A549 (cell line): ENCODE data around the gene CDH7. TPM values are rescaled to one million over a fixed set of nuclear protein-coding genes. Genes with fewer than 3 reads are reported as not detected.

Experiments used
- ATAC-seq, 2 experiments: fragments of 200-7000 bp in 1 of 2; fragments of >200 bp in 1 of 2; cut with Nextera tagmentation in 1 of 2; cut with Tn5 transposase in 1 of 2; 3 replicates each; pipeline versions ENCODE4 v1.8.0 to v1.9.1; 2018 to 2020; ENCODE audit warnings: mild to moderate bottlenecking in 1 of 2, moderate library complexity in 1 of 2
- CTCF ChIA-PET: fragments of 300-600 bp; sonication (Branson Sonifier 250); formaldehyde crosslinking; extraction: SDS; loops from one replicate; lab custom pipeline; 2021; ENCODE audit warnings: antibody characterized with exemption, inconsistent platforms; lab: Yijun Ruan, JAX
- POLR2A ChIA-PET: fragments of 350-600 bp; formaldehyde crosslinking; extraction: SDS; loops from one replicate; lab custom pipeline; 2021; ENCODE audit warnings: antibody characterized with exemption, inconsistent platforms; lab: Yijun Ruan, JAX
- DNase-seq, 2 experiments: peaks; one replicate each; pipeline versions ENCODE4 v3.0.0 to v3.0.0-alpha.2; 2011 to 2016; ENCODE audit warnings: low read depth in 1 of 2, low spot score in 1 of 2
- FAIRE-seq: peaks from 2 replicates; lab custom pipeline; 2011; peaks lifted over from hg19 to GRCh38; lab: Jason Lieb, UNC
- H3K27ac ChIP-seq, 2 experiments: fragments of >200 bp; sonication (Bioruptor Twin); formaldehyde crosslinking; 3 replicates each; pipeline ENCODE4 v1.5.1; 2016 to 2017
- H3K4me1 ChIP-seq: fragments of >200 bp; sonication (Bioruptor Twin); formaldehyde crosslinking; 3 replicates; pipeline ENCODE4 v1.6.1; 2016
- H3K4me2 ChIP-seq: fragments of >200 bp; sonication (Bioruptor Twin); formaldehyde crosslinking; 3 replicates; pipeline ENCODE4 v1.6.1; 2016
- H3K4me3 ChIP-seq: fragments of >200 bp; sonication (Bioruptor Twin); formaldehyde crosslinking; 3 replicates; pipeline ENCODE4 v1.5.1; 2016
- H3K9me3 ChIP-seq: fragments of >200 bp; sonication (Bioruptor Twin); formaldehyde crosslinking; 3 replicates; pipeline ENCODE4 v1.6.1; 2016
- BCL3 ChIP-seq: fragments of >200 bp; sonication (Bioruptor Twin); formaldehyde crosslinking; IDR thresholded peaks from 3 replicates; pipeline ENCODE4 v1.6.1; 2016
- CBX2 ChIP-seq: fragments of 200-600 bp; sonication (generic); IDR thresholded peaks from 2 replicates; pipeline ENCODE4 v1.6.1; 2016; ENCODE audit warnings: low read depth, mild to moderate bottlenecking, borderline replicate concordance
- CBX8 ChIP-seq: fragments of 200-600 bp; sonication (generic); IDR thresholded peaks from 2 replicates; pipeline ENCODE4 v1.6.1; 2016
- CTCF ChIP-seq: fragments of >200 bp; sonication (Bioruptor Twin); formaldehyde crosslinking; IDR thresholded peaks from 3 replicates; pipeline ENCODE4 v1.5.1; 2016
- E2F6 ChIP-seq: IDR thresholded peaks from 2 replicates; pipeline ENCODE4 v1.6.1; 2012; ENCODE audit warnings: low read depth, borderline replicate concordance
- FOXS1 ChIP-seq: fragments of 250-450 bp; sonication (Bioruptor Pico); IDR thresholded peaks from 2 replicates; pipeline ENCODE4 v1.5.0; 2020; ENCODE audit warnings: mild to moderate bottlenecking, moderate library complexity
- HDAC2 ChIP-seq: fragments of 200-600 bp; sonication (generic); IDR thresholded peaks from 2 replicates; pipeline ENCODE4 v1.6.1; 2016
- HOXA7 ChIP-seq: fragments of 250-450 bp; sonication (Bioruptor Pico); IDR thresholded peaks from 2 replicates; pipeline ENCODE4 v1.5.0; 2020; ENCODE audit warnings: mild to moderate bottlenecking, moderate library complexity
- HOXB5 ChIP-seq: fragments of 250-450 bp; sonication (Bioruptor Pico); IDR thresholded peaks from 2 replicates; pipeline ENCODE4 v1.5.0; 2020; ENCODE audit warnings: mild to moderate bottlenecking, moderate library complexity
- KDM1A ChIP-seq: fragments of 200-600 bp; sonication (generic); IDR thresholded peaks from 2 replicates; pipeline ENCODE4 v1.6.1; 2016; ENCODE audit warnings: low read depth, mild to moderate bottlenecking
- KDM5A ChIP-seq: fragments of 200-600 bp; sonication (generic); IDR thresholded peaks from 2 replicates; pipeline ENCODE4 v1.6.1; 2016; ENCODE audit warnings: antibody characterized with exemption, mild to moderate bottlenecking
- MAFK ChIP-seq: fragments of 450-650 bp; IDR thresholded peaks from 2 replicates; pipeline ENCODE4 v1.6.1; 2014; ENCODE audit not compliant: partially characterized antibody
- MAZ ChIP-seq: fragments of 150-350 bp; IDR thresholded peaks from 2 replicates; pipeline ENCODE4 v1.6.1; 2014; ENCODE audit warnings: antibody characterized with exemption, low read depth, low read length, borderline replicate concordance
- MYC ChIP-seq: IDR thresholded peaks from 2 replicates; pipeline ENCODE4 v1.6.1; 2012; ENCODE audit warnings: mild to moderate bottlenecking, inconsistent platforms, low read length, improper control_type of control experiment, borderline replicate concordance
- NFE2L2 ChIP-seq: fragments of 150-350 bp; conservative IDR thresholded peaks from 2 replicates; pipeline ENCODE4 v1.6.1; 2014; ENCODE audit warnings: low read length
- NR3C1 ChIP-seq: fragments of >200 bp; sonication (Bioruptor Twin); formaldehyde crosslinking; IDR thresholded peaks from 3 replicates; pipeline ENCODE4 v1.6.1; 2017
- POLR2A ChIP-seq: IDR thresholded peaks from 2 replicates; pipeline ENCODE4 v1.6.1; 2012; ENCODE audit warnings: mild to moderate bottlenecking, low read length
- RAD21 ChIP-seq, 2 experiments: fragments of >200 bp in 1 of 2; sonication (Bioruptor Twin) in 1 of 2; formaldehyde crosslinking in 1 of 2; IDR thresholded peaks in 1 of 2; conservative IDR thresholded peaks in 1 of 2; 2 replicates in 1 of 2; 3 replicates in 1 of 2; pipeline ENCODE4 v1.6.1; 2012 to 2018; ENCODE audit warnings: inconsistent platforms in 1 of 2
- RARB ChIP-seq: fragments of 250-450 bp; sonication (Bioruptor Pico); IDR thresholded peaks from 2 replicates; pipeline ENCODE4 v1.8.0; 2021; ENCODE audit warnings: mild to moderate bottlenecking, moderate library complexity
- RCOR1 ChIP-seq: fragments of 150-350 bp; IDR thresholded peaks from 2 replicates; pipeline ENCODE4 v1.6.1; 2014; ENCODE audit warnings: antibody characterized with exemption, low read length, low read depth
- USF2 ChIP-seq: fragments of 450-650 bp; IDR thresholded peaks from 2 replicates; pipeline ENCODE4 v1.6.1; 2014; ENCODE audit warnings: antibody characterized with exemption
- ZFP36 ChIP-seq: fragments of 450-650 bp; IDR thresholded peaks from 2 replicates; pipeline ENCODE4 v1.6.1; 2014; ENCODE audit warnings: borderline replicate concordance; ENCODE audit not compliant: partially characterized antibody
- ZNF302 ChIP-seq: fragments of 250-450 bp; sonication (Bioruptor Pico); IDR thresholded peaks from 2 replicates; pipeline ENCODE4 v1.9.0; 2021; ENCODE audit warnings: inconsistent platforms, mild to moderate bottlenecking, moderate library complexity
- ZSCAN20 ChIP-seq: fragments of 250-450 bp; sonication (Bioruptor Pico); IDR thresholded peaks from 2 replicates; pipeline ENCODE4 v1.8.0; 2022; ENCODE audit warnings: mild to moderate bottlenecking, moderate library complexity
- whole genome bisulfite sequencing: methylation state at CpG from one replicate; pipeline ENCODE4 v1.1.6; 2017; ENCODE audit errors: missing lambda C conversion rate; 5-methylcytosine and 5-hydroxymethylcytosine counted together
- polyA plus RNA-seq, 4 experiments: library from polyadenylated mRNA; depleted of rRNA in 3 of 4; stranded (reverse); fragments of >200 nt; fragmentation: RNase III in 1 of 4; extraction: RNeasy Plus Mini Kit Qiagen cat#74134 plus additional on column Dnase treatment in 1 of 4; gene quantifications; 2 replicates in 3 of 4; 3 replicates in 1 of 4; pipeline ENCODE4 v1.2.3, GENCODE V29; 2011 to 2017
- TF ChIP-seq, protein P1 (sequence below): fragments of >200 bp; sonication (Bioruptor Twin); formaldehyde crosslinking; IDR thresholded peaks from 2 replicates; pipeline ENCODE4 v1.6.1; 2016
- TF ChIP-seq, protein P2 (sequence below): fragments of 250-450 bp; sonication (Bioruptor Pico); IDR thresholded peaks from 2 replicates; pipeline ENCODE4 v1.5.0; 2020; ENCODE audit warnings: low read depth, mild to moderate bottlenecking, moderate library complexity

Gene CDH7
- polyA plus RNA-seq, 2 of the 4 experiments (the other 2 are of a cell fraction): under 0.01 to 0.05 TPM

DNA sequence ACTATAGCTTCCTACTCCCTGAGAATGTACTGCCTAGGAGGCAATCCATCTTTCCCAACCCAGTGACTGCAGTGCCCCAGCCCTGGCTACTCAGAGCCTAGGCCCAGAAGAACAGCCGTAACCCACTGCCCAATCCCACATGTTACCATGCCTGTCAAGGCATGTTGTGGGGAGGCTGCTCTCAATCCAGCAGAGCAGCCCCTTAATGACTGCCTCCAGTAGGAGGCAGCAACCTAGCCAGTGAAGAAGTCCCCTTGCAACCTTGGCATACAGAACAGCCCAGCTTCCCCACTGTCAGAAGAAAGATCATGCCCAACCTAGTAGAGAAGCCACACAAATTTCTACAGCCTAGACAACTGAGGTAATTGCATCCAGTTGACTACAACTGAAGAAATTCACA, 44.2 kb upstream of the CDH7 start:
- no CpG with 5 or more reads among the region's 1 CpG for WGBS
- DNase-seq (no peak), ATAC-seq (no peak), FAIRE-seq (no peak)
- no peaks in the 10 kb centered on the region for H3K9me3 ChIP-seq
- ChIA-PET CTCF (no interaction called here), POLR2A (no interaction called here)
- H3K4me3 ChIP-seq: no peak overlapping the region
- no peak overlapping the region for H3K4me2 ChIP-seq
- no peak overlapping the region for H3K27ac ChIP-seq
- no peaks in the 10 kb centered on the region for H3K4me1 ChIP-seq
- TF ChIP-seq NR3C1 (no peak), RARB (CRISPR knock-in tag) (no peak), RCOR1 (no peak)

DNA sequence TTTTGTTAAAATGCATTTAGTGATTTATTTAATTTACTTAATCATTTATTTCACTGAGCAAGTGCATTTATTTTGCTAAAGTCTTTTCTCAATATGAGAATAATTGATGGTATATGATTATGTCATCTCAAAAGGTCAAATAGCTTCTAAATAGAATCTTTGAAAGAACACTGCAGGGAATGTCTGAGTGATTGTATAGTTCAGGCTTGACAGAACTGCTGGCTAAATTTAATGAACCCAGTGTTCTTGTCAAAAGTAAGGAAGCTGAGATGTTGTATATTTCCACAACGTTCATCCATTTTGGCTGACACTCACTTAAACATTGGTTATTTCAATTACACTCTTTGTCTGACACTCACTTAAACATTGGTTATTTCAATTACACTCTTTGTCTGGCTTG, 39.3 kb upstream of the CDH7 start:
- CTCF ChIA-PET: no interaction called here
- POLR2A ChIA-PET: no interaction called here
- no peak for ATAC-seq
- TF ChIP-seq USF2 (no peak), CBX2 (no peak), KDM1A (no peak), HOXA7 (no peak), MYC (no peak), NR3C1 (no peak), HDAC2 (no peak)
- TF ChIP-seq, protein P1, sequence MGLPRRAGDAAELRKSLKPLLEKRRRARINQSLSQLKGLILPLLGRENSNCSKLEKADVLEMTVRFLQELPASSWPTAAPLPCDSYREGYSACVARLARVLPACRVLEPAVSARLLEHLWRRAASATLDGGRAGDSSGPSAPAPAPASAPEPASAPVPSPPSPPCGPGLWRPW: no peak
- Histone ChIP-seq H3K9me3 (no peaks in the 10 kb centered on the region), H3K27ac (no peak overlapping the region), H3K4me1 (no peaks in the 10 kb centered on the region), H3K4me2 (no peak overlapping the region), H3K4me3 (no peak overlapping the region)
- WGBS: 4% methylated on average over 1 of the region's 1 CpG
- FAIRE-seq: no peak
- DNase-seq: no peak

DNA sequence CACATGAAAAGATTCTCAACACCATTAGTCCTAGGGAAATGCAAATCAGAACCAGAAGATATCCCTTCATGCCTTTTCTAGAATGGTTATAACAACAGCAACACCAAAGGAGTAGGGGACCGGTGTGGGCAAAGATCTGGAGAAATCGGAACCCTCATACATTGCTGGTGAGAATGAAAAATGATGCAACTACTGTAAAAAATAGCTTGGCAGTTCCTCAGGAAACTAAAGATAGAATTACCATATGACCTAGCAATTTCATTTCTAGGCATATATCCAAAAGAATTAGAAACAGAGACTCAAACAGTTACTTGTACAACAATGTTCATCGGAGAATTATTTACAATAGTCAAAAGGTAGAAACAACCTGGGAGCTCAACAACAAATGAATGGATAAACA, 29.2 kb upstream of the CDH7 start:
- CTCF ChIA-PET: no interaction called here

More for the DNA sequence above, 29.2 kb upstream of the CDH7 start:
- no peak overlapping the region for H3K4me3 ChIP-seq
- no peak overlapping the region for H3K4me2 ChIP-seq
- POLR2A ChIA-PET: no interaction called here
- TF ChIP-seq MAZ (no peak), CTCF (no peak), ZFP36 (no peak), KDM5A (no peak), ZNF302 (CRISPR knock-in tag) (no peak), HOXB5 (CRISPR knock-in tag) (no peak), POLR2A (no peak), MAFK (no peak), FOXS1 (CRISPR knock-in tag) (no peak), MYC (no peak), E2F6 (no peak), CBX8 (no peak), RAD21 (conservative IDR thresholded peaks at IDR 0.05 in 1 of 2, IDR thresholded peaks at IDR 0.05 in 1 of 2) (no peak), NFE2L2 (no peak), ZSCAN20 (no peak), BCL3 (no peak)
- TF ChIP-seq, protein P2, sequence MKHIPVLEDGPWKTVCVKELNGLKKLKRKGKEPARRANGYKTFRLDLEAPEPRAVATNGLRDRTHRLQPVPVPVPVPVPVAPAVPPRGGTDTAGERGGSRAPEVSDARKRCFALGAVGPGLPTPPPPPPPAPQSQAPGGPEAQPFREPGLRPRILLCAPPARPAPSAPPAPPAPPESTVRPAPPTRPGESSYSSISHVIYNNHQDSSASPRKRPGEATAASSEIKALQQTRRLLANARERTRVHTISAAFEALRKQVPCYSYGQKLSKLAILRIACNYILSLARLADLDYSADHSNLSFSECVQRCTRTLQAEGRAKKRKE (CRISPR knock-in tag): no peak
- no peak for ATAC-seq
- no peaks in the 10 kb centered on the region for H3K4me1 ChIP-seq
- no peak overlapping the region for H3K27ac ChIP-seq
- WGBS: 69% methylated on average over 3 of the region's 3 CpGs
- no peaks in the 10 kb centered on the region for H3K9me3 ChIP-seq
- DNase-seq: no peak
- no peak for FAIRE-seq
